GM21528 (cell line): ENCODE measurements around the gene TST.
"Not testable (repeated sequence)": the region's sequence is repeated elsewhere in the genome, so short reads cannot be mapped to it uniquely, and the experiment has no call there.

Source experiments
- ATAC-seq: cut with Tn5 transposase; IDR thresholded peaks from one replicate; pipeline ENCODE4 v1.9.1; 2021; ENCODE audit warnings: mild to moderate bottlenecking, moderate library complexity; ENCODE audit not compliant: unreplicated experiment, low FRiP score

TST gene

DNA sequence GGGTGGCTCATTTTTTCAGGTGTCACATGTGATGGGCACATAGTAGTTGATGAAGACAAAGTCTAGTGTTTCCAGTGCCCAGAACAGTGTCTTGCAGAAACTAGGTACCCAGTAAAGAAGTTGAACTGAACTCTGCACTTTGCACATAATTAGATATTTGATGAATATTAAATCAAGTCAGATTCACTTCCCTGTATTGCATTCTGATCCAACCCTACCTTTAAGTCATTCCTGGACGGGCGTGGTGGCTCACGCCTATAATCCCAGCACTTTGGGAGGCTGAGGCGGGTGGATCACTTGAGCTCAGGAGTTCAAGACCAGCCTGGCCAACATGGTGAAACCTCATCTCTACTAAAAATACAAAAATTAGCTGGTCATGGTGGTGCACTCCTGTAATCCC lies 30.2 kb downstream of the TST start:
- ATAC-seq: not testable (repeated sequence)

- ATAC-seq: no peak
These were observed 31.0 kb downstream of the TST start for GRCh38 chr22:36988075-36988832.

DNA sequence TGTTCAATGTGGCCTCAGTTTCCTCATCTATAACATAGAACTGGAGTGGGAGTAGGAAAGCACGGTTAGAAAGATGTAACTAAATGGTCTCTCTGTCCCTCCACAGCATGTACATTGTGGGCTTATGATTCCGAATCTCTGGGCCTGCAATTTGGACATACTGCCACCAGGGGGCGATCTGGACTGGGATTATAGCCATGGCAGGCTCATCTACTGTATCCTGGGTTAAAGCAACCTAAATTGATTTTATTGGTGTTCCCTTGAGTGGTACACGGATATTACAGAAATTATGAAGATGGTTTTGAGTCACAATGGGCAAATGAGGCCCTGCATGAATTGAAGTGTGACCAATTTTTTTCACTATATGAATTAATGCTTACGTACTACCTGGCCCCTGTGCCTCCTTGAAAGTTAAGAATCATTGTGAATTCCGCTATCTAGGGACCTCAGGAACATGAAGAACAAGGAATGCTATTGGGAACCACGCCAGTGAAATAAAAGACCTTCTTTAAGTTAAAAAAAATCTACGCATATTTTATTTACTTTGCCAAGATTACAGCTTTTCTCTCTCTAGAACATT lies 32.9 kb downstream of the TST start:
- no peak for ATAC-seq

- ATAC-seq: no peak
These were observed 33.9 kb downstream of the TST start for GRCh38 chr22:36985211-36985889.

GRCh38 chr22:36982136-36982535 lies 37.1 kb downstream of the TST start:
- ATAC-seq: no peak

DNA sequence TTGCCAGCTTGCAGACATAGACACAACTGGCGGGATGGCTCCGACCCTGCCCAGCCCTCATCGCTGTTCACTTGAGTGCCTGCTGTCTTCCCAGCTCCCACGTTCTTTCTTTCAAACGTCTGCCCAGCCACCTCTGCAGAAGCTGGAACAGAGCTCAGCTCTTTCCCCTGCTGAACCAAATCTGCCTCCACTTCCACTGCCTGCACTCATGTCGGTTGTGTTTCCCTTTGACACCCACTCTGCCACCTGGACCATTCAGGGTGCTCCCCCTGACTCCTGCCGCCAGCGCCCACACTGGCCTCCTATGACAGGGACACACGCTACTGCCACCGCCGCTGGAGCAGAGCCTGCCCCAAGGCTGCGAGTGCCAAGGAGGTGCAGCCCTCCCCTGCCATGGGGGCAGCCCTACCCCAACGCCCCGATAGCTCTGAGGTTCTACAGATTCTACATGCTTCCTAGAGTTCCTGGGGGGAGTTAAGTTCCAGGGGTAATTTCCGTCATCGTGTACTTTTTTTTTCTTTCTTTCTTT lies 37.9 kb downstream of the TST start:
- ATAC-seq: no peak

DNA sequence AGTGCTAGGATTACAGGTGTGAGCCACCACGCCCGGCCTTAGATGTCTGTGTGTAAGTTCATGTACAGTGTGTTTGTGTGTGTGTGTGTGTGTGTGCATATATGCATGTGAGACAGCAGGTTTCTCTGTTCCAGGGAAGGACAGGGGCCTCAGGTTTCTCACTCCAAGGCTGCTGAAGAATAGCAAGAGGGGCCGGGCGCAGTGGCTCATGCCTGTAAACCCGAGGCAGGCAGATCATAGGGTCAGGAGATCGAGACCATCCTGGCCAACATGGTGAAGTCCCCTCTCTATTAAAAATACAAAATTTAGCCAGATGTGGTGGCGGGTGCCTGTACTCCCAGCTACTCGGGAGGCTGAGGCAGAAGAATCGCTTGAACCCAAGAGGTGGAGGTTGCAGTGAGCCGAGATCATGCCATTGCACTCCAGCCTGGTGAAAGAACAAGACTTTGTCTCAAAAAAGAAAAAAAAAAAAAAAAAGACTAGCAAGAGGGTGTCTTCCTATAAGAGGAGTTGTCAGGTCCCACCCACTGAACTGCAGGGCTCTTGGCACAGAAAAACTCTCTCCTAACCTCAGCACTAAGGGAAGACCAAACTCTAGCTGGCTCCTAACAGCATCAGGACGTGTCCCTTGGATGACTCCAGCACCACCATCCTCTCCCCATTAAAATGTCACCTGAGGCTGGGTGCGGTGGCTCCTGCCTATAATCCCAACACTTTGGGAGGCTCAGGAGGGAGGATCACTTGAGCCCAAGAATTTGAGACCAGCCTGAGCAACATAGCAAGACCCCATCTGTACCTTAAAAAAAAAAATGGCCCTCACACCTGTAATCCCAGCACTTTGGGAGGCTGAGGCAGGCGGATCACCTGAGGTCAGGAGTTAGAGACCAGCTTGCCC lies 40.0 kb downstream of the TST start:
- ATAC-seq: no peak

GRCh38 chr22:36977947-36978660 lies 41.1 kb downstream of the TST start:
- ATAC-seq: peak; percentile 75

GRCh38 chr22:36977401-36977861 lies 41.8 kb downstream of the TST start:
- no peak for ATAC-seq

- no peak for ATAC-seq
These were observed 42.6 kb downstream of the TST start for GRCh38 chr22:36976606-36977005.

DNA sequence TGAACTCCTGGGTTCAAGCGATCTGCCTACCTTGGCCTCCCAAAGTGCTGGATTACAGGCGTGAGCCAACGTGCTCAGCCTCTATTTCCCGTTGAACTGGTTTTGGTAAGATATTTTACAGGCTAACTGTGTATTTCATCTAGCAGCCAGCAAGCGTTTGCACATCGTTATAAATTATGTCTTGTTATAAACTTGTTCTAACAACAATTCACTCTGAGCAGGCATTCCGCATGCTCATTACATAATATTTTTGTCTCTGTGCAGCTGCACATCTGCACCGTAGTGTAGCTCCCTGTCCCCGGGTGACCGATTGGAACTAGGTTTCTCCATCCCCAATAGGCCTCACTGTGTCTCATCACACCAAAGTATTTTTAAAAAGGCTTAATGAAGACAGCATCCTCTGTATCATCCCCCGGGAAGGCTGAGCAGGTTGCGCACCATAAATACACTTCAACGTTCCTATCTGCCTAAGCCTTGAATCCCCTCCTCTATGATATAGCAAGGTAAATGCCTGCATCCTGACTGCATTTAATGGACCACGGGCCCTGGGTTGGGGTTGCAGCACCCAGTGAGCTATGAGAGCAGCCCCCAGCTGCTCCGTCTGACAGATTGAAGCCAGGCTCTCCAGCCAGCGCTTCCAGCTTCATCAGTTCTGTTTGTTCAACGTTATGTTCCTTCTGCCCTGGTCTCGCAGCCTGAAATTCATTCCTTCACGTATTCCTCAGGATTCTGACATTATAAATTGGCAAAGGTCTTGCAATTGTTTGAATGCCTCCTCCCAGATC lies 47.7 kb downstream of the TST start:
- no peak for ATAC-seq

- ATAC-seq: no peak
These were observed 50.8 kb downstream of the TST start for GRCh38 chr22:36968249-36968964.

DNA sequence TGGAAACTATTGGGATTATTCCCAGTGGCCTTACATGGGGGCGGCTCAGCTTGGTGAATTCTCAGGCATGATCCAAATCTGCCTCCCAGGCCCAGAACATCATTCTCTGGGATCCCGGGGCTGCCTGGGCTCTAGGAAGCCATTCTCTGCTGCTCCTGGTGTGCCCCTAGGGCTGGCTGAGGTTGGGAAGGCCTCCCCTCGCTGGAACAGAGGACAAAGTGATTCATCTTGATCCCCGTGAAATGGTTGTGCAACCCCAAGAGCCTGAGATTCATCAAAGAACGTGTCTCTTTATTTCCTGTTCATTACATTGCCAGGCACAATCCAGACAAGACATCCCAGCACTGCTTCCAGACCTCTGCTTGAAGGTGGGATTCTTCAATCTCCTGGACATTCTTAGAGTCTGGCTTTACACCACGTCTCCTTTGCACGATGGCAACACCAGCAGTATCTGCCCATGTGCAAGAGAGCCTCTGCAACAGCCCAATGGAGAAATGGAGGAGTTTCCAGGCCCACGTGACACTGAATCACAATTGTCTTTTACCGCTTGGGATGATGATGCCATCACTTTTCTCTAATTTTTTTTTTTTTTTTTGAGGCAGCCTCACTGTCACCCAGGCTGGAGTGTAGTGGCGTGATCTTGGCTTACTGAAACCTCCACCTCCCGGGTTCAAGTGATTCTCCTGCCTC lies 52.3 kb downstream of the TST start:
- ATAC-seq: no peak

GRCh38 chr22:36965696-36966095 lies 53.6 kb downstream of the TST start:
- no peak for ATAC-seq

DNA sequence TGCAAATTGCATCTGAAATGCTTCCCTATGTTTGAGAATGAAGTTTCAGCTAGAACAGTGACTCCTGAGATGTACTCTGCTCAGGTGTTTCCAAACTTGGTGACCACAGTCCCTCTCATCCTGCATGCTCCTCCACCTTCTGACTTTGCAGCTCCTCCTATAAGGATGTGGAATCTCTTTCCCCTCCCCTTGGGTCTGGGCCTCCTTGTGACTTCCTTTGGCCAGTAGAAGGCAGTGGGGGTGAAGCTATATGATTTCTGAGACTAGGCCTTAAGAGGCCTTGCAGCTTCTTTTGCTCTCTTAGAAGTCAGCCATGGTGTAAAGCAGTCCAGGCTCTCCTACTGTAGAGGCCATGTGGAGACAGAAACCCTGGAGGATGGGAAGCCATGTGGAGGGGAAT lies 55.1 kb downstream of the TST start:
- no peak for ATAC-seq

DNA sequence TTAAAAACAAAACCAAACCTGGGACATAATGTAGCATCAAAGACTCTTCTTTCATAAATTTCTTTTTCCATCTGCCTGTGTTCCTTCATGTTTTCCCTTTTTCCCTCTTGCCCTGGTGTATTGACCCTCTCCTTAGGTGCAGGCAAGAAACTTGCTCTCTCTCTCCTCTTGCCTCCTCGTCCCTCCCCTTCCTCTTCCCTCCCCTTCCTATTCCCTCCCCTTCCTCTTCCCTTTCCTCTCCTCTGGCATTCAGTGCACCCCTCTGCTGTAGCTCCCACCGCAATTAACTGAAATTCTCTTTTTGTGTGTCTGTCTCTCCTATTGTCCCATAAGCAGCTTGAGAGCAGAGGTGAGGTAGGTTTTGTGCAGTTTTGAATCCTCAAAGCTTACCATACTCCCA lies 55.9 kb downstream of the TST start:
- ATAC-seq: no peak

DNA sequence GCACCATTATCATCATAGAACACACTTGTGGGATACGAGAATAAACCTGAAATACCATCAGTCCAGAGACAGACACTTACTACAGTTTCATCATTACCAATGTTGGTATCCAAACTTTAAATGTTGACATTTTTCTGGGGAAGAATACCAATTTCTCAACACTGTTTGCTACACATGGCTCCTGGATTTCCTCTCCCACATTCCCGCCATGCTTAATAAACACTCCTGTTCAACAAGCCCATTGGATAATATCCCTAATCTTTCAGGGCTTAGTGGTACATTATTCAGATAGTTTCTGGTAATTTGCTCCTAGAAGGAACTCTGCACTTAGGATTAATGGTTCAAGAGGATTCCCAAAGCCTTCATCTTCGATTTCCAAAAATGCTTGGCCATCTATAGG lies 57.6 kb downstream of the TST start:
- no peak for ATAC-seq
